Measurements from ENCODE around the gene FBXL16.

Gene FBXL16

DNA sequence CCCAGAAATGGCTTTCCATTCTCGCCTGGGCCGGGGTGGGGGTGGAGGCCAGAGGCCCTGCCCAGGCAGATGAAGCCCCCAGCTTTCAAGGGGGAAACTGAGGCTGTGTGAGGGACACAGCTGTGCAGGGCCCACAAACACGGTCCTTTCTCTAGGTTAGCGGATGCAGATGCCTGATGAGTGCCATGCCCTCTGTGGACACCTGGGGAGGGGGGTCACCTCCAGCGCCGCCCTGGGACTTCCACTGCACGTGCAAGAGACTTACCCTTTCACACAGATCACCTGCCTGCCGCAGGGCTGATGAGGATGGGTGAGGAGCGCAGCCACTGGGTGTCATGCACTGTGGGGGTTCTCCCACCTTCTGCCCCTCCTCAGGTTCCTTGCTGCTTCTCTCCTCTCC lies 12.8 kb upstream of the FBXL16 start:
- no peak overlapping the region for H2AFZ ChIP-seq (ENCODE audit: low read length)
- H3K9ac ChIP-seq (ENCODE audit: low read length), result no peak overlapping the region
- peaks cover 8% of the 10 kb centered on the region for H3K36me3 ChIP-seq (ENCODE audit: insufficient read depth, low read length)
- peaks cover 40% of the 10 kb centered on the region for H3K4me1 ChIP-seq (ENCODE audit: insufficient read depth, low read length, severe bottlenecking)
- H3K9me2 ChIP-seq (ENCODE audit: low read depth, low read length), result no peaks in the 10 kb centered on the region
- H3F3A ChIP-seq (ENCODE audit: insufficient read depth, low read length), result no peaks in the 10 kb centered on the region
- no peak overlapping the region for H3K27ac ChIP-seq (ENCODE audit: low read depth, low read length, poor library complexity, severe bottlenecking)
- no peak overlapping the region for H3K4me3 ChIP-seq (ENCODE audit: low read depth, low read length, poor library complexity, severe bottlenecking)
- H3K27me3 ChIP-seq (ENCODE audit: insufficient read depth, low read length), result peaks cover 18% of the 10 kb centered on the region
- no peaks in the 10 kb centered on the region for H4K20me1 ChIP-seq (ENCODE audit: insufficient read depth, low read length)
- no peak for TF ChIP-seq EZH2 (IDR thresholded peaks at IDR 0.05; ENCODE audit: borderline replicate concordance, low read length)
- TF ChIP-seq, protein P1, sequence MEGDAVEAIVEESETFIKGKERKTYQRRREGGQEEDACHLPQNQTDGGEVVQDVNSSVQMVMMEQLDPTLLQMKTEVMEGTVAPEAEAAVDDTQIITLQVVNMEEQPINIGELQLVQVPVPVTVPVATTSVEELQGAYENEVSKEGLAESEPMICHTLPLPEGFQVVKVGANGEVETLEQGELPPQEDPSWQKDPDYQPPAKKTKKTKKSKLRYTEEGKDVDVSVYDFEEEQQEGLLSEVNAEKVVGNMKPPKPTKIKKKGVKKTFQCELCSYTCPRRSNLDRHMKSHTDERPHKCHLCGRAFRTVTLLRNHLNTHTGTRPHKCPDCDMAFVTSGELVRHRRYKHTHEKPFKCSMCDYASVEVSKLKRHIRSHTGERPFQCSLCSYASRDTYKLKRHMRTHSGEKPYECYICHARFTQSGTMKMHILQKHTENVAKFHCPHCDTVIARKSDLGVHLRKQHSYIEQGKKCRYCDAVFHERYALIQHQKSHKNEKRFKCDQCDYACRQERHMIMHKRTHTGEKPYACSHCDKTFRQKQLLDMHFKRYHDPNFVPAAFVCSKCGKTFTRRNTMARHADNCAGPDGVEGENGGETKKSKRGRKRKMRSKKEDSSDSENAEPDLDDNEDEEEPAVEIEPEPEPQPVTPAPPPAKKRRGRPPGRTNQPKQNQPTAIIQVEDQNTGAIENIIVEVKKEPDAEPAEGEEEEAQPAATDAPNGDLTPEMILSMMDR (IDR thresholded peaks at IDR 0.05; ENCODE audit: low read length), result no peak
- H3K79me2 ChIP-seq (ENCODE audit: insufficient read depth, low read length), result no peaks in the 10 kb centered on the region
- H3K4me2 ChIP-seq (ENCODE audit: low read length), result no peak overlapping the region
- H3K9me3 ChIP-seq (ENCODE audit: low read length), result no peaks in the 10 kb centered on the region

DNA sequence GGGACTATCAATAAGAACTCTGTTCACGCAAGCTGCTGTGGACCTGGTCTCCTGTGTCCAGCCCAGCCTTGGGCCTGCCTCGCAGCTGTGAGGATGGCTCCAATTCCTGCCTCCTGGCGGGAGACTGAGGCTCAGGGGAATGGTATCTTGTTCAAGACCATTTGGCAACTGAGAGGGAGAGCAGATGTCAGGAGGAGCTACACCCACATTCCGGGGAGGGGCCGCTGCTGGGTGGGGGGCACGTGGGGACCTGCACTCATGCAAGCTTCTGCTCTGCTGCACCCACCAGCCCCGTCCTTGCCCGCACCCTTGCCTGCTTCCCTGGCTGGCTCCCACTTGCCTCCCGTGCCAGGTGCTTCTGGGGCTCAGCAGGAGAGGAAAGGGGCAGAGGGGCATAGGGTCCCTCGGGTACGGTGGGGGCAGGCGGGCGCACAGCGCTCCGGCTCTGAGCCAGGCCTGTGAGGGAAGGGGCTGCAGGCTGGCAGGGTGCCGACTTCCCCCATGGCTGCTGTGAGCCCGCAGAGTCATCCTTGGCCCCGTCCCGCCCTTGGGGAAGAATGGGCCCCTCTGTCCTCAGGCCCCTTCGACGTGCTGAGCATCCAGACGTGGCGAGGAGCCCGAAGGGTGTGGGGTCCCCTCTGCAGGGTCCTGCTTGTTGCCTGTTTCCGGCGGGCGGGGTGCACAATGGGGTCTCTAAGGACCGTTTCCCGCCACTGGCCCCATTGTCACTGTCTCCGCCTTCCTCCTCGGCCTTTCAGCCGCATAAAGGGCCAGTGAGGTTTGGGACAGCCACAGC lies 12.0 kb upstream of the FBXL16 start:
- no peak for TF ChIP-seq EZH2 (IDR thresholded peaks at IDR 0.05; ENCODE audit: borderline replicate concordance, low read length)
- TF ChIP-seq, protein P1 (IDR thresholded peaks at IDR 0.05; ENCODE audit: low read length), result no peak
- no peak overlapping the region for H3K4me3 ChIP-seq (ENCODE audit: low read depth, low read length, poor library complexity, severe bottlenecking)
- H3F3A ChIP-seq (ENCODE audit: insufficient read depth, low read length), result no peaks in the 10 kb centered on the region
- peaks cover 18% of the 10 kb centered on the region for H3K27me3 ChIP-seq (ENCODE audit: insufficient read depth, low read length)
- no peaks in the 10 kb centered on the region for H4K20me1 ChIP-seq (ENCODE audit: insufficient read depth, low read length)
- H3K79me2 ChIP-seq (ENCODE audit: insufficient read depth, low read length), result no peaks in the 10 kb centered on the region
- H3K4me2 ChIP-seq (ENCODE audit: low read length), result no peak overlapping the region
- H3K27ac ChIP-seq (ENCODE audit: low read depth, low read length, poor library complexity, severe bottlenecking), result no peak overlapping the region
- H2AFZ ChIP-seq (ENCODE audit: low read length), result no peak overlapping the region
- H3K9me3 ChIP-seq (ENCODE audit: low read length), result no peaks in the 10 kb centered on the region
- no peak overlapping the region for H3K9ac ChIP-seq (ENCODE audit: low read length)
- peaks cover 34% of the 10 kb centered on the region for H3K4me1 ChIP-seq (ENCODE audit: insufficient read depth, low read length, severe bottlenecking)
- no peaks in the 10 kb centered on the region for H3K9me2 ChIP-seq (ENCODE audit: low read depth, low read length)
- peaks cover 1% of the 10 kb centered on the region for H3K36me3 ChIP-seq (ENCODE audit: insufficient read depth, low read length)

DNA sequence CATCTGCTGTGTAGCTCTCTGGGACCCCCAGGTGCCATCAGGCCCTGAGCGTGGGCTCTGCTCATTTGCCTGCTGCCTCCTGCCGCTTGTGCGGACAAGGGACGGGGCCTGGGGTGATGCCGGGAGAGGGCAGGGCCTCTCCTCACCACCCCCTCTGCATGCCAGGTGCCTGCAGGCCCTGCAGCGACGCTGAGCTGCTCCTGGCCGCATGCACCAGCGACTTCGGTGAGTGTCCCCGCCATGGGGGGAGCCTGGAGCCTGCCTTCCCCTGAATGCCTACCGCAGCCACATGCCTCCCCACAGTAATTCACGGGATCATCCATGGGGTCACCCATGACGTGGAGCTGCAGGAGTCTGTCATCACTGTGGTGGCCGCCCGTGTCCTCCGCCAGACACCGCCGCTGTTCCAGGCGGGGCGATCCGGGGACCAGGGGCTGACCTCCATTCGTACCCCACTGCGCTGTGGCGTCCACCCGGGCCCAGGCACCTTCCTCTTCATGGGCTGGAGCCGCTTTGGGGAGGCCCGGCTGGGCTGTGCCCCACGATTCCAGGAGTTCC lies 11.2 kb upstream of the FBXL16 start:
- Histone ChIP-seq H2AFZ (ENCODE audit: low read length) (no peak overlapping the region), H3K4me1 (ENCODE audit: insufficient read depth, low read length, severe bottlenecking) (peaks cover 29% of the 10 kb centered on the region), H4K20me1 (ENCODE audit: insufficient read depth, low read length) (no peaks in the 10 kb centered on the region), H3K79me2 (ENCODE audit: insufficient read depth, low read length) (no peaks in the 10 kb centered on the region), H3K36me3 (ENCODE audit: insufficient read depth, low read length) (no peaks in the 10 kb centered on the region), H3K9ac (ENCODE audit: low read length) (no peak overlapping the region), H3K27me3 (ENCODE audit: insufficient read depth, low read length) (peaks cover 18% of the 10 kb centered on the region), H3K27ac (ENCODE audit: low read depth, low read length, poor library complexity, severe bottlenecking) (no peak overlapping the region), H3K4me3 (ENCODE audit: low read depth, low read length, poor library complexity, severe bottlenecking) (no peak overlapping the region), H3K4me2 (ENCODE audit: low read length) (no peak overlapping the region), H3K9me3 (ENCODE audit: low read length) (no peaks in the 10 kb centered on the region), H3F3A (ENCODE audit: insufficient read depth, low read length) (no peaks in the 10 kb centered on the region), H3K9me2 (ENCODE audit: low read depth, low read length) (no peaks in the 10 kb centered on the region)
- TF ChIP-seq, protein P1 (IDR thresholded peaks at IDR 0.05; ENCODE audit: low read length), result no peak
- no peak for TF ChIP-seq EZH2 (IDR thresholded peaks at IDR 0.05; ENCODE audit: borderline replicate concordance, low read length)

Measured in OCI-LY1 (cell line).